B cell (primary cell): ENCODE results near the gene MEF2B. TPM values are rescaled to one million over a fixed set of nuclear protein-coding genes. Genes with fewer than 3 reads are reported as not detected.

Experiments
- ATAC-seq: fragments of 200-7000 bp; cut with Tn5 transposase; one replicate; pipeline ENCODE4 v1.10.0; 2021; ENCODE audit warnings: low read depth, mild to moderate bottlenecking, moderate number of reproducible peaks, moderate library complexity
- CTCF ChIA-PET: fragments of 350-600 bp; sonication (Branson Sonifier 250); formaldehyde crosslinking; loops from one replicate; lab custom pipeline; 2021; ENCODE audit warnings: antibody characterized with exemption, inconsistent platforms; lab: Charles Lee
- POLR2A ChIA-PET: fragments of 350-600 bp; sonication (Branson Sonifier 250); formaldehyde crosslinking; loops from one replicate; lab custom pipeline; 2021; ENCODE audit warnings: antibody characterized with exemption; lab: Charles Lee
- DNase-seq: peaks from one replicate; pipeline ENCODE4 v3.0.0; 2013
- H2AFZ ChIP-seq: 2 replicates; pipeline ENCODE4 v1.6.1; 2012; ENCODE audit warnings: mild to moderate bottlenecking, low read depth, low read length; ENCODE audit not compliant: insufficient read depth, poor library complexity, severe bottlenecking
- H3K27ac ChIP-seq, 2 donors: 1 replicate in 1 of 2; 2 replicates in 1 of 2; pipeline ENCODE4 v1.5.1; 2012 to 2013; ENCODE audit warnings: low read length in 2 of 2, mild to moderate bottlenecking in 2 of 2, moderate library complexity in 1 of 2
- H3K27me3 ChIP-seq, 4 experiments: fragments of 200-600 bp in 1 of 4; sonication (generic) in 1 of 4; replicated peaks in 1 of 4; 1 replicate in 2 of 4; 2 replicates in 2 of 4; pipeline versions ENCODE4 v1.6.1 to v1.7.0; 2013 to 2016; ENCODE audit warnings: low read length in 3 of 4, mild to moderate bottlenecking in 2 of 4, mixed read lengths in 1 of 4, moderate library complexity in 1 of 4; ENCODE audit not compliant: insufficient read depth in 4 of 4, control insufficient read depth in 3 of 4; ENCODE audit errors: control extremely low read depth in 1 of 4
- H3K36me3 ChIP-seq, 2 experiments: replicated peaks in 1 of 2; 1 replicate in 1 of 2; 2 replicates in 1 of 2; pipeline versions ENCODE4 v1.6.1 to v1.7.1; 2013; ENCODE audit warnings: low read length in 1 of 2; ENCODE audit not compliant: insufficient read depth in 2 of 2, control insufficient read depth in 1 of 2; ENCODE audit errors: control extremely low read depth in 1 of 2, extremely low read depth in 1 of 2
- H3K4me1 ChIP-seq, 2 donors: fragments of 200-600 bp in 1 of 2; sonication (generic) in 1 of 2; 1 replicate in 1 of 2; 2 replicates in 1 of 2; pipeline versions ENCODE4 v1.5.1 to v1.6.1; 2013 to 2017; ENCODE audit warnings: low read length in 2 of 2; ENCODE audit not compliant: control insufficient read depth in 2 of 2, insufficient read depth in 2 of 2
- H3K4me2 ChIP-seq: replicated peaks from 2 replicates; pipeline ENCODE3; 2012; ENCODE audit warnings: mild to moderate bottlenecking, low read depth, low read length; ENCODE audit not compliant: poor library complexity, severe bottlenecking
- H3K4me3 ChIP-seq, 5 experiments: fragments of 200-600 bp in 1 of 5; sonication (generic) in 1 of 5; 1 replicate in 3 of 5; 2 replicates in 2 of 5; pipeline versions ENCODE4 v1.5.1 to v1.7.0; 2011 to 2016; ENCODE audit warnings: low read length in 4 of 5, mild to moderate bottlenecking in 4 of 5, low read depth in 2 of 5, control low read depth in 1 of 5, moderate library complexity in 1 of 5; ENCODE audit not compliant: insufficient read depth in 1 of 5; ENCODE audit errors: control extremely low read depth in 1 of 5, extremely low read depth in 1 of 5
- H3K79me2 ChIP-seq: fragments of 200-600 bp; sonication (generic); one replicate; pipeline ENCODE4 v1.6.0; 2016; ENCODE audit warnings: low read length; ENCODE audit not compliant: control insufficient read depth, insufficient read depth
- H3K9ac ChIP-seq: fragments of 200-600 bp; sonication (generic); 2 replicates; pipeline ENCODE4 v1.6.1; 2017; ENCODE audit warnings: mild to moderate bottlenecking, low read length, moderate library complexity
- H3K9me3 ChIP-seq, 3 donors: one replicate each; pipeline versions ENCODE4 v1.6.1 to v1.7.1; 2013; ENCODE audit warnings: low read length in 2 of 3; ENCODE audit not compliant: control insufficient read depth in 2 of 3, insufficient read depth in 1 of 3; ENCODE audit errors: control extremely low read depth in 1 of 3
- H4K20me1 ChIP-seq: 2 replicates; pipeline ENCODE4 v1.6.0; 2012; ENCODE audit warnings: mild to moderate bottlenecking, low read length; ENCODE audit not compliant: insufficient read depth, control insufficient read depth, poor library complexity, severe bottlenecking
- H3K27ac Mint-ChIP-seq: one replicate; pipeline ENCODE4 v1.8.0; 2021; ENCODE audit warnings: mixed read lengths
- H3K27me3 Mint-ChIP-seq: one replicate; pipeline ENCODE4 v1.8.0; 2021; ENCODE audit warnings: mixed read lengths
- H3K4me1 Mint-ChIP-seq: one replicate; pipeline ENCODE4 v1.8.0; 2021; ENCODE audit warnings: mixed read lengths
- H3K4me3 Mint-ChIP-seq: one replicate; pipeline ENCODE4 v1.8.0; 2021; ENCODE audit warnings: mixed read lengths
- H3K9me3 Mint-ChIP-seq: one replicate; pipeline ENCODE4 v1.8.0; 2022; ENCODE audit warnings: mixed read lengths; ENCODE audit not compliant: insufficient read depth
- EZH2 ChIP-seq: IDR thresholded peaks from 2 replicates; pipeline ENCODE4 v1.6.1; 2012; ENCODE audit warnings: borderline replicate concordance, low read depth, mild to moderate bottlenecking, moderate library complexity, low read length; ENCODE audit not compliant: insufficient read depth, poor library complexity, severe bottlenecking
- WGBS: methylation state at CpG from one replicate; pipeline ENCODE4 v1.1.5; 2013; ENCODE audit warnings: missing lambda C conversion rate; ENCODE audit not compliant: insufficient coverage; 5-methylcytosine and 5-hydroxymethylcytosine counted together
- intact Hi-C: fragments of 100-400 bp; cut with micrococcal nuclease; formaldehyde crosslinking; loops from one replicate; pipeline ENCODE4 v1.10.0; 2022
- polyA plus RNA-seq: library from polyadenylated mRNA; depleted of rRNA; stranded (reverse); fragments of >200 nt; gene quantifications from 2 replicates; pipeline ENCODE4 v1.2.3, GENCODE V29; 2012
- total RNA-seq, 2 donors: library from RNA; stranded (reverse); fragments of 120-200 nt in 1 of 2; gene quantifications; 1 replicate in 1 of 2; 2 replicates in 1 of 2; pipeline versions ENCODE4 v1.2.3 to v1.2.4, GENCODE V29; 2013 to 2022
- TF ChIP-seq, protein P1 (sequence below): fragments of 200-600 bp; IDR thresholded peaks from one replicate; pipeline ENCODE4 v1.8.0; 2022; ENCODE audit warnings: antibody characterized with exemption, mild to moderate bottlenecking

Gene MEF2B
- total and polyA plus RNA-seq, 2 donors (not counting 1 experiment from before 2014, with no cell fraction given) = 4.6 to 5.5 TPM

DNA sequence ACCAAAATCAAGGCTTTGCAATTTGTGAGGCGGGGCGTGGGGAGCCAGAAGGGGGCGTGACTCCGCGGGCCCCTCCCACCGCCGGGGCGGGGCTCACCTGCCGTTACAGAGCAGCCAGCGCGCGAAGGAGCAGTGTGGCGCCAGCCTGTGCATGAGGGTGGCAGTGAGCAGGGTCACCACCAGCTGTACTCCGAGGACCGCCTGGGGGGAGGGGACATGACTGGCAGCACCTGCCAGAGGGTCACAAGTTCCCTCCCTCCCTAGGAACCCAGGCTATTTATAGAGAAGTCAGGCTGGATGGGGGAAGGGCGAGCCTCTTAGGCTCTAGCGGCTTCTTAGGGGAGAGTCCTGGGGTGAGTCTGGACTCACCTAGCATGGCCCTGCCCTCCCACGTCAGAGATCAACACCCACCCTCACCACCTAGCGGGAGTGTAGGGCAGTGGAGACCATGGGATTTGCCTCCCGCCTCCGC is 35.3 kb downstream of the MEF2B start:
- peaks cover 0 to 17% (median 4%) of the 10 kb centered on the region in 3 donors for H3K9me3 ChIP-seq
- POLR2A ChIA-PET = no interaction called here
- peaks cover 41% of the 10 kb centered on the region for H3K4me1 Mint-ChIP-seq
- no peak overlapping the region for H2AFZ ChIP-seq
- H4K20me1 ChIP-seq = no peaks in the 10 kb centered on the region
- TF ChIP-seq EZH2 = no peak
- TF ChIP-seq, protein P1, sequence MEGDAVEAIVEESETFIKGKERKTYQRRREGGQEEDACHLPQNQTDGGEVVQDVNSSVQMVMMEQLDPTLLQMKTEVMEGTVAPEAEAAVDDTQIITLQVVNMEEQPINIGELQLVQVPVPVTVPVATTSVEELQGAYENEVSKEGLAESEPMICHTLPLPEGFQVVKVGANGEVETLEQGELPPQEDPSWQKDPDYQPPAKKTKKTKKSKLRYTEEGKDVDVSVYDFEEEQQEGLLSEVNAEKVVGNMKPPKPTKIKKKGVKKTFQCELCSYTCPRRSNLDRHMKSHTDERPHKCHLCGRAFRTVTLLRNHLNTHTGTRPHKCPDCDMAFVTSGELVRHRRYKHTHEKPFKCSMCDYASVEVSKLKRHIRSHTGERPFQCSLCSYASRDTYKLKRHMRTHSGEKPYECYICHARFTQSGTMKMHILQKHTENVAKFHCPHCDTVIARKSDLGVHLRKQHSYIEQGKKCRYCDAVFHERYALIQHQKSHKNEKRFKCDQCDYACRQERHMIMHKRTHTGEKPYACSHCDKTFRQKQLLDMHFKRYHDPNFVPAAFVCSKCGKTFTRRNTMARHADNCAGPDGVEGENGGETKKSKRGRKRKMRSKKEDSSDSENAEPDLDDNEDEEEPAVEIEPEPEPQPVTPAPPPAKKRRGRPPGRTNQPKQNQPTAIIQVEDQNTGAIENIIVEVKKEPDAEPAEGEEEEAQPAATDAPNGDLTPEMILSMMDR = no peak
- H3K9ac ChIP-seq = no peak overlapping the region
- peak overlapping the region; percentile 53 for H3K4me3 Mint-ChIP-seq
- 24% methylated on average over 14 of the region's 21 CpGs for WGBS
- no peak overlapping the region for H3K27ac Mint-ChIP-seq
- ATAC-seq (no peak), DNase-seq (peak; percentile 63)
- CTCF ChIA-PET = interaction anchor here (0.6 kb wide), 1 partner anchor 58 kb away, joined by 3 read pairs; no protein-coding TSS in a partner anchor
- H3K27me3 Mint-ChIP-seq = no peaks in the 10 kb centered on the region
- H3K36me3 ChIP-seq = peaks cover 0 to 2% of the 10 kb centered on the region in 2 experiments
- intact Hi-C loops = loop anchor here (5.0 kb wide), 1 partner anchor 942 kb away; the partner anchor contains the start of gene MPV17L2
- H3K27ac ChIP-seq = no peak overlapping the region
- H3K4me3 ChIP-seq = no peak overlapping the region
- H3K4me1 ChIP-seq = peaks cover 15 to 26% of the 10 kb centered on the region in 2 donors
- H3K27me3 ChIP-seq = no peaks in the 10 kb centered on the region
- H3K79me2 ChIP-seq = peaks cover 15% of the 10 kb centered on the region
- peak overlapping the region; percentile 62 for H3K4me2 ChIP-seq
- peaks cover 3% of the 10 kb centered on the region for H3K9me3 Mint-ChIP-seq

DNA sequence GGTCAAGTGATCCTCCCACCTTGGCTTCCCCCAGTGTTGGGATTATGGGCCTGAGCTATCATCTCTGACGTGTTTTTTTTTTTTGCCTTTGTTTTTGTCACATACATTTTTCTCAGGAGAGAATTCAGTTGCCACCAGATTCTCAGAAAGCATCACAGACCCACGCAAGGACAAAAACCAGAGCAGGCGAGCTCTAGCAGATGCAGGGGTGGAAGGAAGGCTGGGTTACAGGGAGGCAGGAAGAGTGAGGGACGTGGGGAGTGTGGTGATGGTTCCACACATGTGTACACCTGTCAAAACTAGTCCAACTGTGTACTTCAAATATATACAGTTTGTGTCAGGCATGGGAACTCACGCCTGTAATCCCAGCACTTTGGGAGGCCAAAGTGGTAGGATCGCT is 36.1 kb downstream of the MEF2B start:
- H3K4me3 Mint-ChIP-seq = no peak overlapping the region
- Histone ChIP-seq H3K27ac (no peak overlapping the region), H3K4me1 (peaks cover 13 to 26% of the 10 kb centered on the region in 2 donors), H3K9me3 (peaks cover 0 to 17% (median 4%) of the 10 kb centered on the region in 3 donors), H4K20me1 (no peaks in the 10 kb centered on the region), H2AFZ (no peak overlapping the region), H3K79me2 (peaks cover 15% of the 10 kb centered on the region), H3K36me3 (peaks cover 0 to 2% of the 10 kb centered on the region in 2 experiments), H3K4me3 (no peak overlapping the region), H3K9ac (no peak overlapping the region), H3K27me3 (no peaks in the 10 kb centered on the region), H3K4me2 (no peak overlapping the region)
- ATAC-seq = no peak
- no peak for TF ChIP-seq EZH2
- TF ChIP-seq, protein P1 = no peak
- DNase-seq = no peak
- ChIA-PET POLR2A (no interaction called here), CTCF (interaction anchor here (0.9 to 1.5 kb wide), 2 partner anchors 11 to 83 kb away, joined by 3 read pairs; no protein-coding TSS in a partner anchor)
- intact Hi-C loops = no loop called here
- no peak overlapping the region for H3K27ac Mint-ChIP-seq
- WGBS = 90% methylated on average over 2 of the region's 6 CpGs
- H3K4me1 Mint-ChIP-seq = peaks cover 35% of the 10 kb centered on the region
- peaks cover 3% of the 10 kb centered on the region for H3K9me3 Mint-ChIP-seq
- H3K27me3 Mint-ChIP-seq = no peaks in the 10 kb centered on the region
